Kidney epithelial cell (primary cell): ENCODE results near the gene GNMT. TPM values are rescaled to one million over a fixed set of nuclear protein-coding genes. Genes with fewer than 3 reads are reported as not detected.

ENCODE experiments used
- DNase-seq: peaks from one replicate; pipeline ENCODE4 v3.0.0-alpha.2; 2010; ENCODE audit warnings: low read depth
- H3K27me3 ChIP-seq: 2 replicates; pipeline ENCODE4 v1.6.0; 2011; ENCODE audit warnings: low read length; ENCODE audit not compliant: control insufficient read depth, insufficient read depth
- H3K36me3 ChIP-seq: 2 replicates; pipeline ENCODE4 v1.5.1; 2011; ENCODE audit warnings: low read length; ENCODE audit not compliant: control insufficient read depth, insufficient read depth
- H3K4me3 ChIP-seq: 2 replicates; pipeline ENCODE4 v1.5.1; 2011; ENCODE audit warnings: low read depth, mild to moderate bottlenecking, control low read depth, low read length
- CTCF ChIP-seq: IDR thresholded peaks from 2 replicates; pipeline ENCODE4 v1.5.1; 2011; ENCODE audit warnings: mild to moderate bottlenecking, moderate library complexity, low read length, control low read depth, inconsistent platforms; ENCODE audit not compliant: insufficient read depth, poor library complexity, severe bottlenecking
- total RNA-seq: library from RNA; depleted of rRNA; stranded (reverse); fragments of >200 nt; gene quantifications from 2 replicates; pipeline ENCODE4 v1.2.3, GENCODE V29; 2015

GNMT gene
- total RNA-seq, 1 donor from 2014 or later = not detected

DNA sequence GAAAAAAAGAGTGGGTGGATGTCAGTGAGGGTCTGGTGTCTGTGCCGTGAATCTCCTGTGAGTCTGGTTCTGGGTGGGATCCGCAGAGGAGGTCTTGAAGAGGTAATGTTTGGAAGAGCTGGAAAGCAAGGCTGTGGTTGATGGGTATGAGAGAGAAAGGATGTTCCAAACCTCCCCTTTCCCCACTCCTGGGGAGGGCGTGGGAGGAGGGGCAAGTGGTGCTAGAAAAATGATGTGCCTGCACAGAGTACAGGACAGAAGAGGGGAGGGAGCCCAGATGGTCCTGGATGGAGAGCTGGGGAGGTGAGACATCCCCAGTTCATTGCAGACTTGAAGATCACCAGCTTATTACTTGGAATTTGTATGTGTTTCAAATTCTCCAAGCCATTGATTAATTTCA lies 28.1 kb upstream of the GNMT start:
- Histone ChIP-seq H3K36me3 (no peaks in the 10 kb centered on the region), H3K4me3 (no peak overlapping the region), H3K27me3 (no peaks in the 10 kb centered on the region)
- TF ChIP-seq CTCF = no peak
- no peak for DNase-seq

GRCh38 chr6:42933205-42933604 lies 27.3 kb upstream of the GNMT start:
- DNase-seq = no peak
- no peak for TF ChIP-seq CTCF
- Histone ChIP-seq H3K36me3 (no peaks in the 10 kb centered on the region), H3K4me3 (no peak overlapping the region), H3K27me3 (no peaks in the 10 kb centered on the region)

GRCh38 chr6:42935322-42935721 lies 25.2 kb upstream of the GNMT start:
- DNase-seq = no peak

GRCh38 chr6:42936398-42936797 lies 24.2 kb upstream of the GNMT start:
- Histone ChIP-seq H3K4me3 (no peak overlapping the region), H3K36me3 (no peaks in the 10 kb centered on the region), H3K27me3 (no peaks in the 10 kb centered on the region)
- TF ChIP-seq CTCF = no peak
- DNase-seq = no peak

More at GRCh38 chr6:42935322-42935721, 25.2 kb upstream of the GNMT start:
- no peaks in the 10 kb centered on the region for H3K36me3 ChIP-seq
- no peak overlapping the region for H3K4me3 ChIP-seq
- no peak for TF ChIP-seq CTCF
- no peaks in the 10 kb centered on the region for H3K27me3 ChIP-seq

- DNase-seq = no peak
- Histone ChIP-seq H3K27me3 (no peaks in the 10 kb centered on the region), H3K36me3 (no peaks in the 10 kb centered on the region), H3K4me3 (no peak overlapping the region)
- no peak for TF ChIP-seq CTCF
Measured at GRCh38 chr6:42937548-42938427, 22.8 kb upstream of the GNMT start.

DNA sequence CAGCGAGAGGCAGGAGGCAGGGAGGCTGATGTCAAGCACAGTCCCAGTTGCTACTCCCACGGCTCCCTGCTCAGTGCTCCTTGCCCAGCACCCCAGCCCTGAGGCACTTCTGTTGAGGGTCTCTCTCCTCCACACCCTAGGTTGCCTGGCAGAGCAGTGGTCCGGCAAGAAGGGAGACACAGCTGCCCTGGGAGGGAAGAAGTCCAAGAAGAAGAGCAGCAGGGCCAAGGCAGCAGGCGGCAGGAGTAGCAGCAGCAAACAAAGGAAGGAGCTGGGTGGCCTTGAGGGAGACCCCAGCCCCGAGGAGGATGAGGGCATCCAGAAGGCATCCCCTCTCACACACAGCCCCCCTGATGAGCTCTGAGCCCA lies 22.1 kb upstream of the GNMT start:
- no peak for TF ChIP-seq CTCF
- H3K4me3 ChIP-seq = no peak overlapping the region
- no peaks in the 10 kb centered on the region for H3K36me3 ChIP-seq
- DNase-seq = no peak
- no peaks in the 10 kb centered on the region for H3K27me3 ChIP-seq
